Muscle of arm (tissue), 12 donors: ENCODE data around the gene CERK. TPM values are rescaled to one million over a fixed set of nuclear protein-coding genes. Genes with fewer than 3 reads are reported as not detected.

Source experiments
- DNase-seq: peaks from one replicate; pipeline ENCODE4 v3.0.0-alpha.2; 2013
- polyA plus RNA-seq, 12 donors: library from polyadenylated mRNA; unstranded; fragments of 120-200 nt; gene quantifications; one replicate each; pipeline ENCODE4 v1.2.1, GENCODE V29; 2013; ENCODE audit not compliant: insufficient read length in 12 of 12

Gene CERK
- polyA plus RNA-seq, 12 donors, result 18.1 to 33.1 (median 22.2) TPM; not detected in 1

DNA sequence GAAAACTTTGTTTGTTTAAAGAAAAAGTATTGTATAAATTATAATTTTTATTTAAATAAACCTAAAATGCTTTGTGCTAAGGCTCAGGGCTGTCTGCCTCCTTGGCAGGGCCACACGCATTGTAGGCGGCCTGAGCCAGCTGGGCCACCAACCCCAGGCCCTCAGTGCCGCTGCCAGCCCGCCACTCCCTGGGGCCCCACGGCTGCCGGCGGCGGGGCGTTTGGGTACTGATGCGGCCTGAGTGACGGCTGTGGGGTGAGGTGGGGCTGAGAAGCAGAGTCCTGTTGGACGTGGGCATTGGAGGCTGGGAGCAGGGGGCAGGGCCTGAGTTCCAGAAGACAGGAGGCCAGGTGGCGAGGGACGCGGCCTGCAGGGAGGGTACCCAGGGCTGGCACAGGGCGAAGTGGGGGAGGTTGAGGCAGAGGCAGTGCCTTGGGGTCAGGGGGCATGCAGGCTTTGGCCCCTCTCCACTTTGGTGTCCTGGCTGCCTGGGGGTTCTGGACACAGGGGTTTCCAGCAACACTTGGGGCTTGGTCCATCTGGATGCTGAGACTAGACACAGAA lies 58.3 kb downstream of the CERK start:
- no peak for DNase-seq

DNA sequence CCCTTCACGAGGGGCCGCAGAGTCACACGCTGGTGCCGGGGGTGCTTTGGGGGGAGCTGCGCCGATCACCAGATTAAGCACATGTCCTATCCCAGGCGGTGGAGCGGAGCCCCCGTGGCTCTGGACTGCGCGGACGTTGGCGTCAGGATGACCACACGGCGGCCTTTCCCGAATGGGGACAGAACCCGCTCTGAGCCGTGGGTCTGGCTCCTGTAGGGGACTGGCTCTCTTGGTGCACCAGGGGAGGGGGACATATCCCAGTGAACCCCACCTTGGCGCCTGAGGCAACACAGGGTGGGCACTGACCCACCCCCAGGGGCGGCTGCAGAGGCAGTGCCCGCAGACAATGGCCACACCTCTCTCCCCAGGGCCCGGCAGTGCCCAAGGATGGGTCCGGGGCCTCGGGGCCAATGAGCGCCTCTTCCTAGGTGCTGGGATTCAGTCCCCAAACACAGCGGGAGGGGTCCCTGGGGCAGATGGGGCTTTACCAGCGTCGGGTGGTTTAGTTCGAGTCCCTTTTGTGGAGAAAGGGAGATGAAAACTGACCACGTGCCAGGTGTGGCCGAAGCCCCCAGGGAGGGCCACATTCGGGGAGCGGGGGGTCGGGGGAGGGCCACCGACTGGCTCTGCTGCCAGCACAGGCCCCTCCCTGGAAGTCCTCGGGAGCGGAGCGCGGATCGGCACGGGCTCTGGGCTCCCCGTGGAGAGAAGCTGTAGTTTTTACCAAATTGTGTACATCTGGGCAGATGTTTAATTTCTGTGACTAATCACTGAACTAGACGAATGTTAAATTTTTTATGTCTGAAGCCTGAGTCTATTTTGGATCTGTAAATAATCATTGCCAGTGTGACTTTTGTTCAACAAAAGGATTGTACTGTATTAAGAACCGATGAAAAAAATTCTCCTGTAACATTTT lies 59.0 kb downstream of the CERK start:
- DNase-seq, result no peak

DNA sequence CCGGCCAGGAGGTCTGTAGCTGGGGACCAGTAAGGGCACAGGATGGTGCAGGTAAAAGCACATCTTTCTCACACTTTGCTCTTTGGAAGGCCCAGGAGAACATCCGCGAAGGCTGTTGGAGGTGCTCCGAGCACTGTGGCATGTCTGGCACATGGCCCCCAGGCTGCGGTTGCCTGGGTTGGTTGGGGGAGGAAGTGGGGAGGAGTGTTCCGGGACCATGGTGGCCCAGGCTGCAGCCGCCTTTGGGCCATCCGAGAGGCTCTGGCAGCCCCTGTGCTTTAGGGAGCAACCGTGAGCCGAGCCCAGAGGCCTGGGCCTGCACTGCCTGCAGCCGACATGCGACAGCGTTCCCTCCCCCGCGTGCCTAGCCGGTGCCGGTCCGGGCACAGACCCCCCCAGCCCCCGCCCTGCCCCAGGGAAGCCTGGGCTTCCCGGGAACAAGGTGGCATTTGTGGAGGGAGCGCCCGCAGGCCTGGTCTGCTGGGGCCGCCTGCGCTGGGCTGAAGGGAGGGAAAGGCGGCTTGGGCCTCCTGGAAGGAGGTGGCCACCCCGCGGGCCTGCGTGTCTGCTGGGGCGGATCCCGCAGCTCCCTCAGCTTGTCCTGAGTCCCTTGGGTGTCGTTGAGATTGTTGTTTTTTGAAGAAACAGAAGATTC lies 59.9 kb downstream of the CERK start:
- no peak for DNase-seq

DNA sequence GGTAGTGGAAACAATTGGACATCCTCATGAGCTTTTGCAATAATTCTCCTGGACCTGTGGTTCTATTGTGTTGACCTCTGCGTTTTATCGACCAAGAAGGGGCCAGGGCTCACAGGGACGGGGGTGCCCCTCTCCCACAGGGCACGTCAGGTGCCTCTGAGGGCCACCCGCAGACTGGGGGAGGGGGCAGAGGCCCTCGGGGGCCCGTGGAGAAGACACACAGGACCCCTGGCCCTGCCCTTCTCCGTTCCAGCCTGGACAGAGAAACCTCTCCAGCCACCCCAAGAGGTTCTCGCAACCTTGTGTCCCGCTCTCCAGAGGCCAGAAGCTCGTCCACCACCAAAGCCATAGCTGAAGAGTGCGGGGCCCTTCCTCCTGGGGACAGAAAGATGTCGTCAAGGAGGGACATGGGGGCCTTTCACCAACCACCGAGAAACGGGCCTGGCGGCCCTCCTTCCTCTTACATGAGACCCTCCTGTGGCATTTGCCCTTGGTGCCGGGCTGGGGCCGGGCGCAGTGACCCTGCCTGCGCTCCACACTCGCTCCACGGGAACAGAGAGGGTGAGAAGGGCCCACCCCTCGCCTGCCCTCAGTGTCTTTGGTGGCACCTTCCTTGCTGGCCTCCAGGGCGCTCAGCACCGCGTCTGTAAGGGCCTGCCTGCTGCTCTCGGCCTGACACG lies 60.6 kb downstream of the CERK start:
- no peak for DNase-seq

DNA sequence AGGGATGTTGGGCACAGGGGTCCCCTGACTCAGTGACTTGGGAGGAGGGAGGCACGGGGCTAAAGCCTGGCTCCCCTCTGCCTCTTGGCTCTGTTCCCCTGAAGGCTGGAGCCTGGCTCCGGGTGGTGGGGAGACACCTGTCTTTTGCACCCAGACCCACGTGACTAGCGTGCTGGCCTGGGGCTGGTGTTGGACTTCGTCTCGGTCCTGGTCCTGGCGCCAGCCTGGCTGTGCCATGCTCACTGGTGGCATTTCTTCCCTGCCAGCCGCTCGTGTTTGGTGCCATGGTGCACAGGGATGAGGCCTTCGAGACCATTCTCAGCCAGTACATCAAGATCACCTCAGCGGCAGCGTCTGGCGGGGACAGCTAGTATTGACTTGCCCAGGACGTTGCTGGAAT lies 61.2 kb downstream of the CERK start:
- DNase-seq, result no peak

DNA sequence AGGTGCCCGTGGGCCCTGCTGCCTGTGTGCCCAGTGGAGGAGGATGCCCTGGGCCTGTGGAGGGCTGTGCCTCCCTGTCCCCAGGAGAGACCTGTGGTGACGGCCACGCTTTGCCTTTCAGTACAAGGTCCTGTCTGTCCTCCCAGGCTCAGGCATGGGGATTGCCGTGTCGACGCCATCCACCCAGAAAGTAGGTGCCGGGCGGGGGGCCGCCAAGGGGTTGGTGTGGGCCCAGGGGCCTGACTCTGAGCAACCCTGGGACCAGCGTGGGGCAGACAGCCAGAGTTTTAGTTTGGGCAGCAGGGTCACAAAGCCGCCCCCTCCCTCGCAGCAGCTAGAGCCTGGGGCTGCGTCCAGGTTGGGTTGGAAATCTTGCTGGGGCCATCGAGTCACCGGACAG lies 61.6 kb downstream of the CERK start:
- no peak for DNase-seq

DNA sequence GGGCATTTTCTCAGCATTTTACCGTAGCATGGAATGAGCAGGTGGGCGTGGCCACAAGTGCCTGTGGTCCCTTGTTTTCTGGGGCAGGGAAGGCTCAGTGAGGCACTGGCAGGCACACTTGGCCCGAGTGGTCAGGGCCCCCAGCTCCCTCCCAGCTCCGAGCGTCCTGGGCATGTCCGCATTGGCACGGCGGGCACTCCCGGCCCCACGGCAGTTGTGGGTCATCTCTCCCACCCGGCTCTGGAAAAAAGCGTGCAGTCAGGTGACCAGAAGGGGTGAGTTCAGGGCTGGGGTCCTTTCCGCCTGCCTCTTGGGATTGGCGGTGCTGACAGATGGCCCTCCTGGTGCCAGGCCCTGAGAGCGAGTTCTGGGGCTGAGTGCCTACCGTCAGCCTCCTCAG lies 62.1 kb downstream of the CERK start:
- DNase-seq, result no peak

DNA sequence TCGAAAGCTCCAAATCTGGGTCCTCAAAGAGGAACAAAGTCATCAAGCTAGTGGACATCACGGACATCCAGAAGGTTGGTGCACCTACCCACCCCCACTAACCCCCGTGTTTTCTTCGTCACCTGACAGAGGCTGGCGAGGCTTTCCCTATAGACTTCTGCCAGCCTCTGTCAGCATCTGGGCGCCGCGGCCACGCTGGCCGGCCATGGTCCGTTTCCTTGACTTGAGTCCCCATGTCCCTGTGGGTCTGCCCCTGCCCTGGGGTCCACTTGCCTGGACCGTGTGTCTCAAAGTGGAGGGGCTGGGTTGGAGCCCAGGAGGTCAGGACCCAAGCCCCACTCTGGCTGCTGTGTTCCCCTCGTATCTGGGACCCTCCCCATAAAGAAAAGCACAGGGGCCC lies 62.6 kb downstream of the CERK start:
- DNase-seq, result no peak

DNA sequence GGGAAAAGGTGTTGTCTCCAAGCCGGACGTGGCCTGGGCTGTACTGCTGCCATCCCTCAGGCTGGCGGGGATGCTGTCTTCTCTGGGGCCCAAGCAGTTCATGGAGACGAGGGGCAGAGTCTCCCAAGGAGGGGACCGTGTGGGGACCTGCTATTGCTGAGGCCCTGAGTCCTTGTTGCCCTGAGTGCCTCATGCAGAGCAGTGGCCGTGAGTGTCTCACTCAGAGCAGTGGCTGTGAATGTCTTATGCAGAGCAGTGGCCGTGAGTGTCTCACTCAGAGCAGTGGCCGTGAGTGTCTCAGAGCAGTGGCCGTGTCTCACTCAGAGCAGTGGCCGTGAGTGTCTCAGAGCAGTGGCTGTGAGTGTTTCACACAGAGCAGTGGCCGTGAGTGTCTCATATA lies 63.1 kb downstream of the CERK start:
- DNase-seq, result no peak

DNA sequence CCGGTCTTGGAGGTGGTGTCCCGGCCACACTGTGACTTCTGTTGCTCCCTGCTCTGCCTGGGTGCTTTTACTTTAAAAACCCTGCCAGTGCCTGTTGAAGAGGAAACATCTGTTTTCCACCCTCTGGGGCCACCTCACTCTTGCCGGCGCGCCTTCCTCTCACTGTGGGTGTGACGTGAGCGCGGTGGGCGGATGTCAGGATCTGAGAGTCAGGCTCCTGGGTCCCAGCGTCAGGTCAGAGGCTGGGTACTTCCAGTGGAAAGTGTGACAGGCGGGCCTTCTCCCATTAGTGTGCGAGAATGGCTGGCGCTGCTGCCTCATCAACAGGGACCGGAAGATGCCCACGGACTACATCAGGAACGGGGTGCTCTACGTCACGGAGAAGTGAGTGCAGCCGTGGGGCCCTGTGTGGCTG lies 63.7 kb downstream of the CERK start:
- peak; percentile 44 for DNase-seq

DNA sequence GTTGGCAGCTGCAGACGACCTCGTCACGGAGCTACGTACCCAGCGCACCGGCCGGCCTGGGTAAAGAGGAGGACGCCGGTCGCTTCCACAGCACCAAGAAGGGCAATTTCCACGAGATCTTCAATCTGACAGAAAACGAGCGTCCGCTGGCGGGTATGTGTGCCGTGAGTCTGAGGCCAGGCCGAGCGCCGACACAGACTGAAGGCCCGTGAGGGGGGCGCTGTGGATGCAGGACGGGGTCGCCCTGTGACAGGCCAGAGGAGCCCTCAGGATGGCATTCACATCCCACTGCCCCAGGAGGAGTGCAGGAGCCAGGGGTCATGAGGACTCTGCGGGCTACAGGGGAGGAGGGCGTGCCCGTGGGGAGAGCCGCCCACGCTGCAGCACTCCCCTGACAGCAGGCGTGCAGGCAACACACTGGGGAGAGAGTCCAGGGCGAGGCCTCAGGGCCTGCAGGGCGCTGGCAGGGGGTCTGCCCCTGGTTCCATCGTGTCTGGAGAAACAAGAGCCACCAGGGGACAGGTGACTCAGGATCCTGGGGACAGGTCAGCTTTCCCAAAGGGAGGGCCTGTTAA lies 64.3 kb downstream of the CERK start:
- DNase-seq, result no peak

DNA sequence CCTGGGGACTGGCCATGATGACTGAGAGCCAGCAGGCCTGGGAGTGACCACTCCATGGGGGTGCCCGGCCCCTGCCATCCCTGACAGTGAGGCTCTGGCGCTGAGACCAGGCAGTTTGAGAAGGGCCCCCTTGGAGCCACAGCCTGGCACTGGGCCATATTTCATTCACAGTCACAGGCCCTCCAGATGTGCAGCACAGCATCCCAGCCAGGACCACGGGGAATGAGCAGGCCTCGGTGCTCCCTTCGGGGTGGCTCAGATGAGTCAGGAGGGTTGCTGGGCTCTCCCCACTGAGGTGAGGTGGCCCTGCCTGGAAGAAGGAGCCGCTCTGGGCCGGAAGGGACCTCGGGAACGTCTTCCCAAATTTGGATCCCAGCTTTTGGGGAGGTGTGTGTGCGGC lies 64.8 kb downstream of the CERK start:
- DNase-seq, result no peak

DNA sequence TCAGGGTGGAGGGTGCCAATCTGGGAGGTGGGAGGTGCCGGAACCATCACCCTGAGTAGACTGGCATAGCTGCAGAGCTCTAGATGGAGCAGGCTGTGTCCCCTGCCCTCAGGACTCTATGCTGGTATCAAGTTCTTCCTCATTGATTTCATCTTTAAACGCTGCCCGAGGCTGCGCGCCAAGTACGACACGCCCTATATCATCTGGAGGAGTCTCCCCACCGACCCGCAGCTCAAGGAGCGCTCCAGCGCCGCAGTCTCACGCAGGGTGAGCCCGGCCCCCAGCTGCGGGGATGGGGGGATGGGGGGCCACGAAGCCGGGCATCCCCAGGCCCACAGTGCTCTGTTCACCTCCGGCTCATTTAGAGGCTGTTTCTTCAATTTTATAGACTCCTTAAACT lies 65.3 kb downstream of the CERK start:
- DNase-seq, result no peak

DNA sequence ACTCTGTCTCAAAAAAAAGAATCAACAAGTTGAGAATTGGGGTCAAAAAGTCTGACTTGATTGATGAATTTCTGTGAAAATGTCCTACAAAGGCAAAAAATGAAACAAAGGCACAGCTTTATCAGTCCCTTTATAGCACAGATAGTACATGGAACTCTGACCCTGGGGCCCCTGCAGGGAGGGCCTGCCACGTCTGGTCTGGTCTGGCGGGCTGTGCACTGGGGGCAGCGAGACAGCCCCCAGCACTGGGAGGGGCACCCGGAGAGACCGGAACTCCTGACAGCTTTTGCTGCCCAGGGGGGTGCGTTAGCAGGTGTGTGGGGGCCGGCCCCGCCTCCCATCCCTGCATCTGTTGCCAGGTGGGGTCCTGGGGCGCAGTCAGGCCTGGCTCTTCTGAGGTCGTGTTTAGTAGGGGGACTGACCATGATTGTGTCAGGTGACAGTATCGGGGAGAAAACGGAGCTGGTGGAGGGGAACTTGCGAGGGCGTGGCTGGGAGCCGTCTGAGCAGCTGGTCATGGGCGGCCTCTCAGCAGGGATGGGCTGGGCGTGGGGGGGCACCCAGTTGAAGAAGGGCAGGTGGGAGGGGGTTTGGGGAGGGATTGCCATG lies 66.1 kb downstream of the CERK start:
- DNase-seq, result no peak

DNA sequence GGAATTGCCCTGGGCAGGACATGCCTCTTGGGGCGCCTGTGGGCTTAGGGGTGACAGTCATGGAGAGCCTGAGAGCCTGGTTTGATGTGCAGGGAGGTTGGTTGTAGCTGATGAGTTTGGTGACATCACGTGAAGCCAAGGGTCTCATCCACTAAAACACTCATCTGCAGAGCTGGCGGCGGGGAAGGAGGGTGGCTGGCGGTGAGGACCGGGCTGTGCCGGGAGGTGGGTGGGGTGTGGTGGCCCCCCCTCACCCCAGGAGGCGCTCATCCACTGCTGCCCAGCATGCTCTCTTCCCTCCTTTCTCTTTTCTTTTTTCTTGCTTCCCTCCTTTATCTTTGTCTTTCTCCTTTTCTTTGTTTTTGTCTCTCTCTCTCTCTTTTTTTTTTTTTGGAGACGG lies 68.9 kb downstream of the CERK start:
- no peak for DNase-seq

DNA sequence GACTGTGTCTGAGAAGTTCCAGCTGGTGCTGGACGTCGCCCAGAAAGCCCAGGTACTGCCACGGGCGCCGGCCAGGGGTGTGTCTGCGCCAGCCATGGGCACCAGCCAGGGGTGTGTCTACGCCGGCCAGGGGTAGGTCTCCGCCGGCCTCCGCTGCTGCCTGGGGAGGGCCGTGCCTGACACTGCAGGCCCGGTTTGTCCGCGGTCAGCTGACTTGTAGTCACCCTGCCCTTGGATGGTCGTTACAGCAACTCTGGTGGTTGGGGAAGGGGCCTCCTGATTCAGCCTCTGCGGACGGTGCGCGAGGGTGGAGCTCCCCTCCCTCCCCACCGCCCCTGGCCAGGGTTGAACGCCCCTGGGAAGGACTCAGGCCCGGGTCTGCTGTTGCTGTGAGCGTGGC lies 69.9 kb downstream of the CERK start:
- DNase-seq, result no peak

DNA sequence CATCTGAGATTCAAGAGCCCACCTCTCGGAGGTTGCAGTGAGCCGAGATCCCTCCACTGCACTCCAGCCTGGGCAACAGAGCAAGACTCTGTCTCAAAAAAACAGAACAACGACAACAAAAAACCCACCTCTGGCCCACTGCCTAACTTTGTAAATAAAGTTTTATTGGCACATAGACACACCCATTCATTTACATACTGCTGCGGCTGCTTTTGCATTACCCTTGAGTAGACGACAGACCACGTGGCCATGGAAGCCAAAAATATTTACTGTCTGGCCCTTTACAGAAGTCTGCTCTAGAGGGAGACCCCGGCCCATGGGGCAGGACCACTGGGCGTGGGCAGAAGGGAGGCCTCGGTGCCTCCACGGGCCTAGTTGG lies 70.8 kb downstream of the CERK start:
- no peak for DNase-seq

DNA sequence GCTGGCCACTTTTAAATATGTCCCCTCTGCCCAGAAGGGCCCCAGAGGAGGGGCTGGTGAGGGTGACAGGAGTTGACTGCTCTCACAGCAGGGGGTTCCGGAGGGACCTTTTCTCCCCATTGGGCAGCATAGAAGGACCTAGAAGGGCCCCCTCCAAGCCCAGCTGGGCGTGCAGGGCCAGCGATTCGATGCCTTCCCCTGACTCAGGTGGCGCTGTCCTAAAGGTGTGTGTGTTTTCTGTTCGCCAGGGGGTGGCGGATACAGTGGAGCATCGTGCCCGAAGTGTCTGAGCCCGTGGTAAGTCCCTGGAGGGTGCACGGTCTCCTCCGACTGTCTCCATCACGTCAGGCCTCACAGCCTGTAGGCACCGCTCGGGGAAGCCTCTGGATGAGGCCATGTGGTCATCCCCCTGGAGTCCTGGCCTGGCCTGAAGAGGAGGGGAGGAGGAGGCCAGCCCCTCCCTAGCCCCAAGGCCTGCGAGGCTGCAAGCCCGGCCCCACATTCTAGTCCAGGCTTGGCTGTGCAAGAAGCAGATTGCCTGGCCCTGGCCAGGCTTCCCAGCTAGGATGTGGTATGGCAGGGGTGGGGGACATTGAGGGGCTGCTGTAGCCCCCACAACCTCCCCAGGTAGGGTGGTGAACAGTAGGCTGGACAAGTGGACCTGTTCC lies 71.3 kb downstream of the CERK start:
- DNase-seq, result no peak

DNA sequence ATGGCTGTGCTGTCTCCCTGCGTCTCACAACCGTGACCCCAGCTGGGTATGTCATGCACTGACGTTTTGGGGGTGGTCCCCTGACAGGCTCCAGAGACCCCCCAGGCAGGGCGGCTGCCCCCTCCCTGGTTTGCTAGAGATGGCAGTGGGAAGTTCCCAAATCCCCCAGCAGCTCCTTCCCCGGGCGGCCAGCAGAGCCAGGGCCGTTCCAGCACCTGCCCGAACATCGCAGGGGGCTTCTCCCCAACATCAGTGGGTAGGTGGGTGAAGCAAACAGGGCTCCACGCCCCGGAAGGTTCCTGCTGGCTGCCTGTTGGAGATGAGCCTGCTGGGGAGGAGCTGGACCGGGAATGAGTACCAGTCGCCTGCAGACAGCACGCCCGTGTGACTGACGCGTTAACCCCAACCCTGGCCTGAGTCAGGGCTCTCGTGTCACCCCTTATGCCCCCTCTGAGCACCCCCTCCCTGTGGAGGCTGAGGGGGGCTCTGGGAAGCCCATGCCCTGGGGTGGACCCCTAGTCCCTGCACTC lies 72.2 kb downstream of the CERK start:
- DNase-seq, result no peak

DNA sequence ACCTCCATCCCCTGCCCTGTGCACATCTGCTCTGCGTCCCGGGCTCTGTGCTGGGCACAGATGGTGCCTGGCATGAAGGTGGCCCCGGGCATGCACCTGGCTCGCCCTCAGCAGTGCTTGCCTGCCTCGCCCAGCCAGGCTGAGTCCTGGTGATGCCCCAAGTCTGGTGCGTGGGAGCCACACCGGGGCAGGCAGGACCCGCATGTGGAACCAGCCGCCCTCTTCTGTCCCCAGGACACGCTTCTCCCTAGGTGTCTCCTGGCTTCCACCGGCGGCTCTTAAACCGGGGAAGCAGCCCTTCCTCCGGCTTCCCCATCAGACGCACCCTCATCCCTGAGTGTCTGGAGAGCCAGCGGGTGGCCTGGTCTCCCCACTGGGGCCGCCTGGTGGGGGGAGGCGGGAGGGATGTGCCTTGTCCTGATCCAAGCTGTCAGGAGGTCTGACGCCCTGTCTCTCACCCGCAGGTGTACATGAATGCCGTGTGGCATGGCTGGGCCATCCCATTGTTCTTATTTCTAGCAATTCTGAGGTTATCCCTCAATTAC lies 72.8 kb downstream of the CERK start:
- no peak for DNase-seq
